H1 (cell line): ENCODE data around the gene TLL1. TPM values are rescaled to one million over a fixed set of nuclear protein-coding genes. Genes with fewer than 3 reads are reported as not detected.

Experiments
- CHD7 ChIP-seq: fragments of 300-600 bp; sonication (generic); IDR thresholded peaks from 2 replicates; pipeline ENCODE4 v1.7.1; 2012; ENCODE audit warnings: low read length, moderate library complexity, mild to moderate bottlenecking, inconsistent platforms; ENCODE audit not compliant: insufficient replicate concordance
- polyA plus RNA-seq, 7 experiments: library from polyadenylated mRNA; depleted of rRNA in 3 of 7; stranded (reverse) in 5 of 7; unstranded in 2 of 7; fragments of >200 nt in 5 of 7; fragments of 200-250 nt in 2 of 7; gene quantifications; 1 replicate in 5 of 7; 2 replicates in 1 of 7; 4 replicates in 1 of 7; pipeline versions ENCODE4 v1.2.1 to v1.2.3, GENCODE V29; 2011 to 2013; ENCODE audit warnings: missing spikeins in 2 of 7, mixed read lengths in 2 of 7
- total RNA-seq: library from RNA; stranded (reverse); fragmentation: NEBNext Ultra II Directional; extraction: Animal tissue kit (Norgen Biotek cat#: 25700); gene quantifications from 2 replicates; pipeline ENCODE4 v1.2.1, GENCODE V29; 2021

Gene TLL1
- total and polyA plus RNA-seq, 2 of the 8 experiments (the other 6 are each of a cell fraction or from before 2014, with no cell fraction given): 0.18 to 1.1 TPM

- no peak for TF ChIP-seq CHD7
These were observed 146.6 kb downstream of the TLL1 start (continued) for GRCh38 chr4:166019441-166020220.
